Adrenal gland (tissue), 12 donors: ENCODE data around the gene LMLN. TPM values are rescaled to one million over a fixed set of nuclear protein-coding genes. Genes with fewer than 3 reads are reported as not detected.

Experiments
- DNase-seq, 7 donors: peaks; one replicate each; pipeline ENCODE4 v3.0.0-alpha.2; 2019 to 2020
- H3K27ac ChIP-seq, 5 donors: fragments of 200-600 bp; sonication (generic) in 4 of 5; 1 replicate in 3 of 5; 2 replicates in 2 of 5; pipeline versions ENCODE4 v1.5.1 to v1.8.0; 2016 to 2020; ENCODE audit warnings: mild to moderate bottlenecking in 1 of 5
- H3K27me3 ChIP-seq: fragments of 200-600 bp; 2 replicates; pipeline ENCODE4 v1.8.0; 2021
- H3K36me3 ChIP-seq, 2 donors: fragments of 200-600 bp; replicated peaks in 1 of 2; 1 replicate in 1 of 2; 2 replicates in 1 of 2; pipeline versions ENCODE4 v1.5.1 to v1.8.0; 2018 to 2022
- H3K4me1 ChIP-seq, 2 donors: fragments of 200-600 bp; replicated peaks in 1 of 2; 1 replicate in 1 of 2; 2 replicates in 1 of 2; pipeline versions ENCODE4 v1.5.1 to v1.8.0; 2018 to 2021
- H3K4me3 ChIP-seq, 4 donors: fragments of 200-600 bp; sonication (generic) in 3 of 4; one replicate each; pipeline ENCODE4 v1.5.1; 2016 to 2018
- H3K9me3 ChIP-seq, 3 donors: fragments of 200-600 bp; sonication (generic) in 1 of 3; replicated peaks in 1 of 3; 1 replicate in 2 of 3; 2 replicates in 1 of 3; pipeline versions ENCODE4 v1.5.1 to v1.8.0; 2016 to 2021
- POLR2A ChIP-seq, 2 donors: fragments of 450-650 bp; IDR thresholded peaks; one replicate each; pipeline ENCODE4 v1.6.1; 2017; ENCODE audit warnings: antibody characterized with exemption in 2 of 2, mild to moderate bottlenecking in 2 of 2, moderate library complexity in 1 of 2
- WGBS, 4 donors: extraction: QIAGEN DNeasy Blood & Tissue Kit in 2 of 4; methylation state at CpG; one replicate each; pipeline versions ENCODE4 v1.1.5 to v1.1.7; 2013 to 2017; 5-methylcytosine and 5-hydroxymethylcytosine counted together
- intact Hi-C, 2 donors: fragments of 100-400 bp; cut with DNase I; formaldehyde crosslinking; loops; one replicate each; pipeline versions ENCODE4 v1.14.1 to v1.15.0; 2022 to 2023
- polyA plus RNA-seq, 3 donors: library from polyadenylated mRNA; stranded (reverse); fragments of 200-250 nt in 2 of 3; fragments of 350-450 nt in 1 of 3; fragmentation: Illumina TruSeq in 1 of 3; extraction: RNeasy Lipid Tissue Mini Kit (QIAGEN cat#74804) in 1 of 3; gene quantifications; one replicate each; pipeline ENCODE4 v1.2.3, GENCODE V29; 2013 to 2014
- total RNA-seq, 9 donors: library from RNA; depleted of rRNA in 4 of 9; stranded (reverse); fragments of >200 nt in 4 of 9; fragments of 120-200 nt in 1 of 9; fragmentation: NEBNext Ultra II Directional in 1 of 9; extraction: Animal tissue kit (Norgen Biotek cat#: 25700) in 1 of 9; gene quantifications; one replicate each; pipeline versions ENCODE4 v1.1.0 to v1.2.4, GENCODE V29; 2013 to 2023
- TF ChIP-seq, protein P1 (sequence below), 6 experiments: fragments of 450-650 bp in 4 of 6; fragments of 200-600 bp in 2 of 6; sonication (generic) in 1 of 6; IDR thresholded peaks; 1 replicate in 5 of 6; 2 replicates in 1 of 6; pipeline versions ENCODE4 v1.5.1 to v1.8.0; 2016 to 2021; ENCODE audit warnings: antibody characterized with exemption in 6 of 6, mild to moderate bottlenecking in 2 of 6, moderate library complexity in 1 of 6
- donor health status: healthy with polysubstance abuse.
- donor health status: Bipolar disorder and iron deficiency.
- donor health status: DM: yes; HTN: yes; CAD: no.
- donor health status: DM: no; HTN: no; CAD: no.
- donor health status: DM: no; HTN: no; CAD: no.
- donor health status: DM: yes; HTN: yes; CAD: no.

LMLN gene
- total and polyA plus RNA-seq, 12 donors = 3.0 to 11.2 (median 6.4) TPM

DNA sequence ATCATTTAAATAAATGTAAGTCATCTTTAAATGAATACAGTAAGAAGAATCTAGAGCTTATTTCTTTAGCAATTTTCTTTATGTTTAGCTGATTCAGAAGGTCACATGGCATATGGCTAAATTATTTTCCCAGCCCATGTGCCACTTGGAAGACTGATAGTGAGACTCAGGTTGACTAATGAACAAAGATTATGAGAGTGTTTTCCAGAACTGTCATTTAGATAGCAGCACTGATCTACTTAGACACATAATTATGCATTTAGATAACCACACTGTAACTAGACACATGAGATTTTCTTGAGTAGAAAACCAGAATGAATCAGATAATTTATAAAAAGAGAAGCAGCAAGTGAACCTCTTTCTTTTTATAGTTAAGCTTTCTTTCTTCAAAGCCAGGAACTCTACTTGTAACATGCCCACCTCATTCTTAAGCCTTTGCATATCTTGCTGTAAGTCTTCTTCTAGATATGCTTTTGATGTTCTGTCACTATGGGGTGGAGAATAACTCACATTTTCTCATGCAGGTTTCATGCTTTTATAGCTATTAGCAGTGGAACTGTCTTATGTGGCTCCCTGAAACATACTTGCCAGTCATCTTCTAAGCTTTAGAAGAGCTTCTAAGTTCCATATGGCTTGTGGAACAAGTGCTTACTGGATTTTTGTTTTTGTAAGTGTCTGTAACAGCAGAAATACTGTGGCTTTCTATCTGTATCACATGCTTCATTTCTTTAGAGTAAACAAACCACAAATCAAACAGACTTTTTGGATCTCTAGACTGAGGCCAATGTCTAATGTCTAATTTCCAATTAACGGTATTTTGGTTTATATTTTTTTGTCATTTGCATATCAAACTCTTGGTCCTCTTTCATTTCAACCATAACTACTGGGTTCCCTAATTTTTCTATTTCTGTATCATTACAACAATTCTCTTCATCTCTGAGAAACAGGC, 101.4 kb downstream of the LMLN start:
- Histone ChIP-seq H3K36me3 (no peaks in the 10 kb centered on the region), H3K4me1 (no peaks in the 10 kb centered on the region), H3K27me3 (peaks cover 5% of the 10 kb centered on the region), H3K9me3 (no peaks in the 10 kb centered on the region), H3K4me3 (no peak overlapping the region), H3K27ac (no peak overlapping the region)
- no peak for DNase-seq
- TF ChIP-seq, protein P1, sequence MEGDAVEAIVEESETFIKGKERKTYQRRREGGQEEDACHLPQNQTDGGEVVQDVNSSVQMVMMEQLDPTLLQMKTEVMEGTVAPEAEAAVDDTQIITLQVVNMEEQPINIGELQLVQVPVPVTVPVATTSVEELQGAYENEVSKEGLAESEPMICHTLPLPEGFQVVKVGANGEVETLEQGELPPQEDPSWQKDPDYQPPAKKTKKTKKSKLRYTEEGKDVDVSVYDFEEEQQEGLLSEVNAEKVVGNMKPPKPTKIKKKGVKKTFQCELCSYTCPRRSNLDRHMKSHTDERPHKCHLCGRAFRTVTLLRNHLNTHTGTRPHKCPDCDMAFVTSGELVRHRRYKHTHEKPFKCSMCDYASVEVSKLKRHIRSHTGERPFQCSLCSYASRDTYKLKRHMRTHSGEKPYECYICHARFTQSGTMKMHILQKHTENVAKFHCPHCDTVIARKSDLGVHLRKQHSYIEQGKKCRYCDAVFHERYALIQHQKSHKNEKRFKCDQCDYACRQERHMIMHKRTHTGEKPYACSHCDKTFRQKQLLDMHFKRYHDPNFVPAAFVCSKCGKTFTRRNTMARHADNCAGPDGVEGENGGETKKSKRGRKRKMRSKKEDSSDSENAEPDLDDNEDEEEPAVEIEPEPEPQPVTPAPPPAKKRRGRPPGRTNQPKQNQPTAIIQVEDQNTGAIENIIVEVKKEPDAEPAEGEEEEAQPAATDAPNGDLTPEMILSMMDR (IDR thresholded peaks at IDR 0.05) = no peak
- no peak for TF ChIP-seq POLR2A (IDR thresholded peaks at IDR 0.05)
- intact Hi-C loops = no loop called here
- 57 to 79% (median 69%) methylated on average over 1 of the region's 1 CpG for WGBS, 4 donors

DNA sequence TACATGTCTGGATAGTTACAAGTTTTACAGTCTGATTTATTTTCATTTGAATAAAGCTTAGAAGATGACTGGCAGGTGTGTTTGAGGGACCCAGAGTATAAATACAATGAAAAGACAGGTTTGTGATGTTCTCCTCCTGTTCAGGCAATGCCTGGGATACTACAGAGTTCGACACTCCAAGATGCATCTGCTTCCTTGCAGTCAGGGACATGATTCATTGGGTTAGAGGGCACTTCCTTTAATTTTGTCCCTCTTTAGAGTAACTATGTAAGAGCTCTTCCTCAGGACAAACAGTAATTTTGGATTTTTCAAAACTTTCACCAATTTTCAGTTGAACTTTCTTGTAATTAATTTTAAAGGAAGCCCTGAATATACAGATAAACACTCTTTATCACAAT, 102.0 kb downstream of the LMLN start:
- H3K36me3 ChIP-seq = no peaks in the 10 kb centered on the region
- H3K9me3 ChIP-seq = no peaks in the 10 kb centered on the region
- no peak for DNase-seq
- peaks cover 5% of the 10 kb centered on the region for H3K27me3 ChIP-seq
- no peak for TF ChIP-seq POLR2A (IDR thresholded peaks at IDR 0.05)
- TF ChIP-seq, protein P1 (IDR thresholded peaks at IDR 0.05) = no peak
- no peaks in the 10 kb centered on the region for H3K4me1 ChIP-seq
- WGBS, 4 donors = 42 to 70% (median 47%) methylated on average over 1 of the region's 1 CpG
- H3K27ac ChIP-seq = no peak overlapping the region
- intact Hi-C loops = no loop called here
- H3K4me3 ChIP-seq = no peak overlapping the region

DNA sequence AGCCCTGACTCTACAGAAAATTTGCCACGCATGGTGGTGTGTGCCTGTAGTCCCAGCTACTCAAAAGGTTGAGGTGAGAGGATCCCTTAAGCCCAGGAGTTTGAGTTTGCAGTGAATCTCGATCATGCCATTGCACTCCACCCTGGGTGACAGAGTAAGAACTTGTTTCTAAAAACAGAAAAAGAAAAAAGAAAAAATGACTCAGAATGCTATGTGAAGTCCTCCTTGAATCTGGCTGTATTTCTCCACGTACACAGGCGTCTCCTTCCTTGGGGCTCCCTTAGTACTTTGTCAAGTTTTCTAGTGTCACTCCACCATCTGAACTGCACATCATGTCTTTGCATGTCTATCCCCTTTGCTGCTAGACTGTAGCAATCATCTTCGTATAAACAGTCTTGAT, 104.4 kb downstream of the LMLN start:
- no peaks in the 10 kb centered on the region for H3K4me1 ChIP-seq
- no peak for DNase-seq
- TF ChIP-seq POLR2A (IDR thresholded peaks at IDR 0.05) = no peak
- TF ChIP-seq, protein P1 (IDR thresholded peaks at IDR 0.05) = no peak
- no peaks in the 10 kb centered on the region for H3K9me3 ChIP-seq
- H3K36me3 ChIP-seq = peaks cover 0 to 3% of the 10 kb centered on the region in 2 donors
- H3K4me3 ChIP-seq = no peak overlapping the region
- H3K27ac ChIP-seq = no peak overlapping the region
- WGBS, 4 donors = 77 to 85% (median 80%) methylated on average over 5 of the region's 5 CpGs
- intact Hi-C loops = no loop called here
- peaks cover 11% of the 10 kb centered on the region for H3K27me3 ChIP-seq

DNA sequence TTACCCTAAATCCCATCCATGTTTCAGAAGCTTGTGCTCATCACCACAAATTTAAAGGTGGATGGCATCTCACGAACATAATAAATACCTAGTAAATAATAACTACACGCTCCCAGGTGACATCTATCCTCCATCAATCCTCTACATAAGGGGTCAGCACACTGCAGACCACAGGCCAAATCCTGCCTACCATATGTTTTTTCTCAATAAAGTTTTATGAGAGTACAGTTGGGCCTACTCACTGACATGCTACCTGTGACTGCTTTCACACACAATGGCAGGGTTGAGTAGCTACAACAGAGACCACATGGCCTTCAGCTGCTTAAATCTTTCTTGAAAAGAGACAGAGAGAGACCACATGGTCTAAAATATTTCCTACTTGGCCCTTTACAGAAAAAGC, 105.9 kb downstream of the LMLN start:
- H3K9me3 ChIP-seq = no peaks in the 10 kb centered on the region
- TF ChIP-seq POLR2A (IDR thresholded peaks at IDR 0.05) = no peak
- TF ChIP-seq, protein P1 (IDR thresholded peaks at IDR 0.05) = no peak
- DNase-seq = no peak
- peaks cover 12% of the 10 kb centered on the region for H3K27me3 ChIP-seq
- H3K4me1 ChIP-seq = no peaks in the 10 kb centered on the region
- intact Hi-C loops = no loop called here
- H3K36me3 ChIP-seq = peaks cover 0 to 3% of the 10 kb centered on the region in 2 donors
- no peak overlapping the region for H3K4me3 ChIP-seq
- whole genome bisulfite sequencing, 4 donors = 64 to 96% (median 89%) methylated on average over 2 of the region's 2 CpGs
- H3K27ac ChIP-seq = no peak overlapping the region
